Skin of body (tissue), 2 donors: Measurements from ENCODE around the gene SDHAF3. TPM values are rescaled to one million over a fixed set of nuclear protein-coding genes. Genes with fewer than 3 reads are reported as not detected.
"Not testable (repeated sequence)": the region's sequence is repeated elsewhere in the genome, so short reads cannot be mapped to it uniquely, and the experiment has no call there.

Experiments
- DNase-seq: peaks from one replicate; lab custom pipeline; 2025; lab: John Stamatoyannopoulos, UW
- total RNA-seq: library from RNA; depleted of rRNA; stranded (reverse); fragments of >200 nt; gene quantifications from one replicate; pipeline ENCODE4 v1.2.3, GENCODE V29; 2014

Gene SDHAF3
- total RNA-seq, 1 donor from 2014 or later = 10.9 TPM

- DNase-seq = not testable (repeated sequence)
Observed at GRCh38 chr7:97123115-97123514, 5.6 kb downstream of the SDHAF3 start.

- no peak for DNase-seq
Observed at GRCh38 chr7:97126483-97127171, 9.1 kb downstream of the SDHAF3 start.

GRCh38 chr7:97128736-97129135 lies 11.2 kb downstream of the SDHAF3 start:
- DNase-seq = no peak

GRCh38 chr7:97130417-97131139 lies 13.1 kb downstream of the SDHAF3 start:
- no peak for DNase-seq

GRCh38 chr7:97133159-97133558 lies 15.7 kb downstream of the SDHAF3 start:
- no peak for DNase-seq

- no peak for DNase-seq
Observed at GRCh38 chr7:97138830-97139229, 21.3 kb downstream of the SDHAF3 start.

GRCh38 chr7:97145068-97145467 lies 27.6 kb downstream of the SDHAF3 start:
- DNase-seq = no peak

GRCh38 chr7:97149843-97150242 lies 32.3 kb downstream of the SDHAF3 start:
- no peak for DNase-seq

GRCh38 chr7:97155897-97156418 lies 38.5 kb downstream of the SDHAF3 start:
- DNase-seq = no peak

- not testable (repeated sequence) for DNase-seq
Observed at GRCh38 chr7:97159984-97160383, 42.5 kb downstream of the SDHAF3 start.

GRCh38 chr7:97161609-97162008 lies 44.1 kb downstream of the SDHAF3 start:
- DNase-seq = not testable (repeated sequence)

- DNase-seq = no peak
Observed at GRCh38 chr7:97166308-97166707, 48.8 kb downstream of the SDHAF3 start.

- no peak for DNase-seq
Observed at GRCh38 chr7:97167176-97167575, 49.7 kb downstream of the SDHAF3 start.

GRCh38 chr7:97167749-97168148 lies 50.3 kb downstream of the SDHAF3 start:
- DNase-seq = no peak

GRCh38 chr7:97174303-97174702 lies 56.8 kb downstream of the SDHAF3 start:
- DNase-seq = no peak

GRCh38 chr7:97179454-97180104 lies 62.1 kb downstream of the SDHAF3 start:
- peak; percentile 19 for DNase-seq

GRCh38 chr7:97187067-97187466 lies 69.6 kb downstream of the SDHAF3 start:
- DNase-seq = no peak

- not testable (repeated sequence) for DNase-seq
Observed at GRCh38 chr7:97196174-97196573, 78.7 kb downstream of the SDHAF3 start.

GRCh38 chr7:97198596-97198995 lies 81.1 kb downstream of the SDHAF3 start:
- DNase-seq = no peak

GRCh38 chr7:97200018-97200417 lies 82.5 kb downstream of the SDHAF3 start:
- no peak for DNase-seq

GRCh38 chr7:97203957-97204356 lies 86.5 kb downstream of the SDHAF3 start:
- DNase-seq = no peak

GRCh38 chr7:97204821-97205220 lies 87.3 kb downstream of the SDHAF3 start:
- DNase-seq = no peak
